Measurements from ENCODE around the gene TSPAN7.

DNA sequence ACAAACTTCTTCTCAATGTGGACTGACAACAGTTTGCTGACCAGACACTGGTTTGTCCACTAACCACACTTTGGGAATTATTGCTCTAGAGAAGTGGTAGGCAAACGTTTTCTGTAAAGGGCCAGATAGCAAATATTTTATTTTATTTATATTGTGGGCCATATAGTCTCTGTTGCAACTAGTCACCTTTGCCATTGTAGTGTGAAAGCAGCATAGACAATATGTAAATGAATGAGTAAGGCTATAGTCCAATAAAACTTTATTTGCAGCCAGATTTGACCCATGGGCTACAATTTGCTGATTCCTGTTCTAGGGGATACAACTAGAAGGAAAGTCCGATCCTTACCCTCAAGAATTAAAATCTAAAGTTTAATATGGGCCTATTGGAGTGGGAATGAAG is 14.5 kb downstream of the TSPAN7 start:
- no peak for TF ChIP-seq CTCF (IDR thresholded peaks at IDR 0.05)
- no peak for TF ChIP-seq POLR2A (IDR thresholded peaks at IDR 0.05)
